SK-N-SH (cell line): ENCODE results near the gene GTPBP3. TPM values are rescaled to one million over a fixed set of nuclear protein-coding genes. Genes with fewer than 3 reads are reported as not detected.

Source experiments
- CTCF ChIA-PET: fragments of 300-600, 350-600 bp; formaldehyde crosslinking; extraction: SDS; loops from one replicate; lab custom pipeline; 2021; lab: Yijun Ruan, JAX
- POLR2A ChIA-PET: fragments of 350-600 bp; sonication (Branson Sonifier 250); formaldehyde crosslinking; extraction: SDS; loops from one replicate; lab custom pipeline; 2020; ENCODE audit warnings: antibody characterized with exemption, inconsistent platforms; lab: Yijun Ruan, JAX
- DNase-seq: peaks from one replicate; pipeline ENCODE4 v3.0.0; 2012
- H2AFZ ChIP-seq: fragments of 200-600 bp; sonication (generic); 2 replicates; pipeline ENCODE4 v1.8.1; 2016; ENCODE audit warnings: antibody characterized with exemption, mild to moderate bottlenecking, low read depth
- H3F3A ChIP-seq: fragments of 200-600 bp; sonication (generic); replicated peaks from 2 replicates; pipeline ENCODE3; 2016; ENCODE audit warnings: antibody characterized with exemption, mild to moderate bottlenecking; ENCODE audit not compliant: insufficient read depth
- H3K27ac ChIP-seq, 2 experiments: fragments of 200-500 bp in 1 of 2; fragments of 200-600 bp in 1 of 2; sonication (Bioruptor generic) in 1 of 2; sonication (generic), shearing (Covaris generic) in 1 of 2; 2 replicates each; pipeline versions ENCODE4 v1.5.1 to v1.6.1; 2014 to 2016; ENCODE audit warnings: low read depth in 2 of 2, inconsistent platforms in 1 of 2, low read length in 1 of 2, mild to moderate bottlenecking in 1 of 2, mixed read lengths in 1 of 2
- H3K27me3 ChIP-seq: fragments of 200-600 bp; sonication (generic), shearing (Covaris generic); 2 replicates; pipeline ENCODE4 v1.6.1; 2016; ENCODE audit warnings: mixed run types; ENCODE audit not compliant: insufficient read depth
- H3K36me3 ChIP-seq, 2 experiments: fragments of 200-500 bp in 1 of 2; fragments of 200-600 bp in 1 of 2; sonication (Bioruptor generic) in 1 of 2; sonication (generic) in 1 of 2; replicated peaks in 1 of 2; 2 replicates each; pipeline versions ENCODE3 to v1.5.1; 2014 to 2016; ENCODE audit warnings: low read length in 1 of 2, mild to moderate bottlenecking in 1 of 2; ENCODE audit not compliant: insufficient read depth in 2 of 2, control insufficient read depth in 1 of 2
- H3K4me1 ChIP-seq, 2 experiments: fragments of 200-500 bp in 1 of 2; fragments of 200-600 bp in 1 of 2; sonication (Bioruptor generic) in 1 of 2; sonication (generic), shearing (Covaris generic) in 1 of 2; 2 replicates each; pipeline versions ENCODE4 v1.5.1 to v1.6.1; 2014 to 2016; ENCODE audit warnings: low read depth in 1 of 2, low read length in 1 of 2, mixed run types in 1 of 2; ENCODE audit not compliant: insufficient read depth in 2 of 2, control insufficient read depth in 1 of 2
- H3K4me2 ChIP-seq: fragments of 200-600 bp; sonication (generic), shearing (Covaris generic); 2 replicates; pipeline ENCODE4 v1.6.1; 2017; ENCODE audit warnings: mixed run types
- H3K4me3 ChIP-seq, 2 experiments: fragments of 200-500 bp in 1 of 2; fragments of 200-600 bp in 1 of 2; sonication (Bioruptor generic) in 1 of 2; sonication (generic), shearing (Covaris generic) in 1 of 2; 2 replicates each; pipeline versions ENCODE4 v1.5.1 to v1.8.1; 2014 to 2016; ENCODE audit warnings: low read depth in 2 of 2, inconsistent platforms in 1 of 2, low read length in 1 of 2, mild to moderate bottlenecking in 1 of 2, mixed read lengths in 1 of 2, moderate library complexity in 1 of 2
- H3K79me2 ChIP-seq: fragments of 200-600 bp; sonication (generic); 2 replicates; pipeline ENCODE4 v1.8.1; 2017; ENCODE audit warnings: mild to moderate bottlenecking; ENCODE audit not compliant: insufficient read depth
- H3K9ac ChIP-seq: fragments of 200-600 bp; sonication (generic); 2 replicates; pipeline ENCODE4 v1.6.1; 2017; ENCODE audit warnings: mixed run types
- H3K9me2 ChIP-seq: fragments of 200-600 bp; sonication (generic); 2 replicates; pipeline ENCODE4 v1.6.1; 2017; ENCODE audit warnings: mixed run types
- H3K9me3 ChIP-seq: fragments of 200-600 bp; sonication (generic); 2 replicates; pipeline ENCODE4 v1.6.1; 2017; ENCODE audit warnings: mixed run types, mild to moderate bottlenecking, moderate library complexity
- H4K20me1 ChIP-seq: fragments of 200-600 bp; sonication (generic); 2 replicates; pipeline ENCODE4 v1.6.1; 2017; ENCODE audit warnings: mild to moderate bottlenecking, mixed run types; ENCODE audit not compliant: insufficient read depth
- EP300 ChIP-seq, 2 experiments: IDR thresholded peaks; 2 replicates each; pipeline versions ENCODE4 v1.4.0 to v1.6.1; 2012; ENCODE audit warnings: borderline replicate concordance in 1 of 2, low read depth in 1 of 2, low read length in 1 of 2
- EZH2phosphoT487 ChIP-seq: fragments of 200-600 bp; sonication (generic); IDR thresholded peaks from 2 replicates; pipeline ENCODE4 v1.6.1; 2017; ENCODE audit warnings: low read depth, mixed run types, mild to moderate bottlenecking, antibody characterized with exemption, moderate library complexity, borderline replicate concordance
- FOSL2 ChIP-seq: IDR thresholded peaks from 2 replicates; pipeline ENCODE4 v1.4.0; 2012; ENCODE audit warnings: low read depth, mild to moderate bottlenecking, moderate library complexity, borderline replicate concordance
- GABPA ChIP-seq: IDR thresholded peaks from 2 replicates; pipeline ENCODE4 v1.4.0; 2012; ENCODE audit warnings: low read depth, mild to moderate bottlenecking
- JUND ChIP-seq: IDR thresholded peaks from 2 replicates; pipeline ENCODE4 v1.4.0; 2012
- MXI1 ChIP-seq: IDR thresholded peaks from 2 replicates; pipeline ENCODE4 v1.6.1; 2012; ENCODE audit warnings: mild to moderate bottlenecking, low read depth, low read length, improper control_type of control experiment
- NFIC ChIP-seq: IDR thresholded peaks from 2 replicates; pipeline ENCODE4 v1.4.0; 2012; ENCODE audit warnings: borderline replicate concordance
- NRF1 ChIP-seq: IDR thresholded peaks from 2 replicates; pipeline ENCODE4 v1.6.1; 2012; ENCODE audit warnings: low read depth, mild to moderate bottlenecking, low read length
- POLR2AphosphoS5 ChIP-seq: IDR thresholded peaks from 2 replicates; pipeline ENCODE4 v1.6.1; 2012; ENCODE audit warnings: low read depth, low read length
- RAD21 ChIP-seq: IDR thresholded peaks from 2 replicates; pipeline ENCODE4 v1.6.1; 2012; ENCODE audit warnings: mild to moderate bottlenecking, low read length
- RCOR1 ChIP-seq: fragments of 150-350 bp; IDR thresholded peaks from 2 replicates; pipeline ENCODE4 v1.6.1; 2017; ENCODE audit warnings: antibody characterized with exemption, low read length
- RFX5 ChIP-seq: IDR thresholded peaks from 2 replicates; pipeline ENCODE4 v1.6.1; 2012; ENCODE audit warnings: mild to moderate bottlenecking, improper control_type of control experiment, low read length
- RXRA ChIP-seq: IDR thresholded peaks from 2 replicates; pipeline ENCODE4 v1.4.0; 2012; ENCODE audit warnings: low read depth, mild to moderate bottlenecking, borderline replicate concordance
- SIN3A ChIP-seq: IDR thresholded peaks from 2 replicates; pipeline ENCODE4 v1.6.1; 2012; ENCODE audit warnings: low read depth, mild to moderate bottlenecking, low read length, moderate library complexity, borderline replicate concordance
- SMC3 ChIP-seq: IDR thresholded peaks from 2 replicates; pipeline ENCODE4 v1.6.1; 2012; ENCODE audit warnings: low read depth, low read length, improper control_type of control experiment
- TAF1 ChIP-seq: IDR thresholded peaks from 2 replicates; pipeline ENCODE4 v1.6.1; 2012; ENCODE audit warnings: low read depth, mild to moderate bottlenecking, low read length, moderate library complexity, borderline replicate concordance
- TCF12 ChIP-seq: IDR thresholded peaks from 2 replicates; pipeline ENCODE4 v1.4.0; 2012
- TEAD4 ChIP-seq: IDR thresholded peaks from 2 replicates; pipeline ENCODE4 v1.4.0; 2012; ENCODE audit warnings: mild to moderate bottlenecking, borderline replicate concordance; ENCODE audit not compliant: insufficient read depth
- WGBS: methylation state at CpG from one replicate; pipeline ENCODE4 v1.1.6; 2017; ENCODE audit warnings: low lambda C conversion rate; 5-methylcytosine and 5-hydroxymethylcytosine counted together
- polyA plus RNA-seq, 3 experiments: library from polyadenylated mRNA; depleted of rRNA; stranded (reverse); fragments of >200 nt; gene quantifications; 2 replicates each; pipeline ENCODE4 v1.2.3, GENCODE V29; 2012
- TF ChIP-seq, protein P1 (sequence below): IDR thresholded peaks from 2 replicates; pipeline ENCODE4 v1.4.0; 2012; ENCODE audit warnings: low read depth, borderline replicate concordance
- TF ChIP-seq, protein P2 (sequence below): IDR thresholded peaks from 2 replicates; pipeline ENCODE4; 2012
- TF ChIP-seq, protein P3 (sequence below): fragments of 150-350 bp; IDR thresholded peaks from 2 replicates; pipeline ENCODE4 v1.6.1; 2016; ENCODE audit warnings: mild to moderate bottlenecking, low read depth, low read length
- TF ChIP-seq, protein P4 (sequence below): IDR thresholded peaks from 2 replicates; pipeline ENCODE4 v1.4.0; 2012; ENCODE audit warnings: low read depth, borderline replicate concordance
- TF ChIP-seq, protein P5 (sequence below): fragments of 200-600 bp; sonication (generic); IDR thresholded peaks from 2 replicates; pipeline ENCODE4 v1.6.1; 2017; ENCODE audit warnings: antibody characterized with exemption, mild to moderate bottlenecking, moderate library complexity
- TF ChIP-seq, protein P6 (sequence below): fragments of 150-350 bp; IDR thresholded peaks from 2 replicates; pipeline ENCODE4 v1.6.1; 2017; ENCODE audit warnings: antibody characterized with exemption, low read length, low read depth, borderline replicate concordance

GTPBP3 gene
- polyA plus RNA-seq, 1 of the 3 experiments (the other 2 are of a cell fraction) = 21.6 TPM

DNA sequence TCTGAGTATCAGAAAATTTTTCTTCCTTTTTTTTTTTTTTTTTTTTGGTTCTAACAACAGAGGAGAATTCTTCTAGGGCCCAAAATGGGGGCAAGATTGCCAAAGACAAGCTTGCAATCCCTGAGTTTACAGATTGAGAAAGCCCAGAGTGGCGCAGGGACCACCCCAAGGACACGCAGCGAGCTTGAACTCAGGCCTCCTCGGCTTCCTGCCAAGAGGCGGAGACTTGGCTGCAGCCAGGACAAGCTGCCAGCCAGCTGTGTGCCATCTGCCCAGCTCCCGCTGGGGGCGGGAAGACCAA lies 32.2 kb upstream of the GTPBP3 start:
- Histone ChIP-seq H3K79me2 (peaks cover 29% of the 10 kb centered on the region), H3K4me3 (peak overlapping the region in 1 of 2 experiments; percentile 73; a peak in 1 of 4 replicates), H3K9ac (no peak overlapping the region), H3F3A (peaks cover 18% of the 10 kb centered on the region), H4K20me1 (no peaks in the 10 kb centered on the region), H3K9me3 (no peaks in the 10 kb centered on the region), H2AFZ (no peak overlapping the region), H3K9me2 (no peaks in the 10 kb centered on the region), H3K36me3 (no peaks in the 10 kb centered on the region), H3K4me1 (peaks cover 12 to 32% of the 10 kb centered on the region in 2 experiments; a peak in 3 of 4 replicates), H3K27ac (peak overlapping the region; percentile 12 to 84; a peak in 3 of 4 replicates), H3K27me3 (no peaks in the 10 kb centered on the region), H3K4me2 (peak overlapping the region; percentile 92)
- WGBS = 0% methylated on average over 1 of the region's 7 CpGs
- CTCF ChIA-PET = interaction anchor here (0.7 to 2.1 kb wide), 11 partner anchors 12 to 253 kb away, joined by 3 to 20 read pairs (median 3); no protein-coding TSS in a partner anchor
- no peak for DNase-seq
- POLR2A ChIA-PET = interaction anchor here (0.8 to 1.6 kb wide), 4 partner anchors 12 to 90 kb away, joined by 3 to 7 read pairs (median 5); partner anchors contain the start of gene USE1
- TF ChIP-seq SMC3 (no peak), RCOR1 (peak; percentile 85; the same call in 1 of the 2 replicates), SIN3A (peak; percentile 98), MXI1 (no peak), NFIC (peak; percentile 98), GABPA (no peak), POLR2AphosphoS5 (no peak), RFX5 (no peak), NRF1 (no peak), FOSL2 (no peak), TCF12 (peak; percentile 97), EP300 (IDR thresholded peaks at IDR 0.05; ENCODE audit: borderline replicate concordance in 1 of 2, low read depth in 1 of 2, low read length in 1 of 2) (no peak), TEAD4 (no peak), RXRA (peak; percentile 19; the same call in 1 of the 2 replicates), JUND (no peak; the same call in 1 of the 2 replicates), TAF1 (no peak), RAD21 (no peak), EZH2phosphoT487 (no peak)
- TF ChIP-seq, protein P1, sequence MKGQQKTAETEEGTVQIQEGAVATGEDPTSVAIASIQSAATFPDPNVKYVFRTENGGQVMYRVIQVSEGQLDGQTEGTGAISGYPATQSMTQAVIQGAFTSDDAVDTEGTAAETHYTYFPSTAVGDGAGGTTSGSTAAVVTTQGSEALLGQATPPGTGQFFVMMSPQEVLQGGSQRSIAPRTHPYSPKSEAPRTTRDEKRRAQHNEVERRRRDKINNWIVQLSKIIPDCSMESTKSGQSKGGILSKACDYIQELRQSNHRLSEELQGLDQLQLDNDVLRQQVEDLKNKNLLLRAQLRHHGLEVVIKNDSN = no peak
- TF ChIP-seq, protein P2, sequence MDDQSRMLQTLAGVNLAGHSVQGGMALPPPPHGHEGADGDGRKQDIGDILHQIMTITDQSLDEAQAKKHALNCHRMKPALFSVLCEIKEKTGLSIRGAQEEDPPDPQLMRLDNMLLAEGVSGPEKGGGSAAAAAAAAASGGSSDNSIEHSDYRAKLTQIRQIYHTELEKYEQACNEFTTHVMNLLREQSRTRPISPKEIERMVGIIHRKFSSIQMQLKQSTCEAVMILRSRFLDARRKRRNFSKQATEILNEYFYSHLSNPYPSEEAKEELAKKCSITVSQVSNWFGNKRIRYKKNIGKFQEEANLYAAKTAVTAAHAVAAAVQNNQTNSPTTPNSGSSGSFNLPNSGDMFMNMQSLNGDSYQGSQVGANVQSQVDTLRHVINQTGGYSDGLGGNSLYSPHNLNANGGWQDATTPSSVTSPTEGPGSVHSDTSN = no peak; the same call in 1 of the 2 replicates
- TF ChIP-seq, protein P3, sequence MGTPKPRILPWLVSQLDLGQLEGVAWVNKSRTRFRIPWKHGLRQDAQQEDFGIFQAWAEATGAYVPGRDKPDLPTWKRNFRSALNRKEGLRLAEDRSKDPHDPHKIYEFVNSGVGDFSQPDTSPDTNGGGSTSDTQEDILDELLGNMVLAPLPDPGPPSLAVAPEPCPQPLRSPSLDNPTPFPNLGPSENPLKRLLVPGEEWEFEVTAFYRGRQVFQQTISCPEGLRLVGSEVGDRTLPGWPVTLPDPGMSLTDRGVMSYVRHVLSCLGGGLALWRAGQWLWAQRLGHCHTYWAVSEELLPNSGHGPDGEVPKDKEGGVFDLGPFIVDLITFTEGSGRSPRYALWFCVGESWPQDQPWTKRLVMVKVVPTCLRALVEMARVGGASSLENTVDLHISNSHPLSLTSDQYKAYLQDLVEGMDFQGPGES = peak; percentile 2; the same call in 1 of the 2 replicates
- TF ChIP-seq, protein P4, sequence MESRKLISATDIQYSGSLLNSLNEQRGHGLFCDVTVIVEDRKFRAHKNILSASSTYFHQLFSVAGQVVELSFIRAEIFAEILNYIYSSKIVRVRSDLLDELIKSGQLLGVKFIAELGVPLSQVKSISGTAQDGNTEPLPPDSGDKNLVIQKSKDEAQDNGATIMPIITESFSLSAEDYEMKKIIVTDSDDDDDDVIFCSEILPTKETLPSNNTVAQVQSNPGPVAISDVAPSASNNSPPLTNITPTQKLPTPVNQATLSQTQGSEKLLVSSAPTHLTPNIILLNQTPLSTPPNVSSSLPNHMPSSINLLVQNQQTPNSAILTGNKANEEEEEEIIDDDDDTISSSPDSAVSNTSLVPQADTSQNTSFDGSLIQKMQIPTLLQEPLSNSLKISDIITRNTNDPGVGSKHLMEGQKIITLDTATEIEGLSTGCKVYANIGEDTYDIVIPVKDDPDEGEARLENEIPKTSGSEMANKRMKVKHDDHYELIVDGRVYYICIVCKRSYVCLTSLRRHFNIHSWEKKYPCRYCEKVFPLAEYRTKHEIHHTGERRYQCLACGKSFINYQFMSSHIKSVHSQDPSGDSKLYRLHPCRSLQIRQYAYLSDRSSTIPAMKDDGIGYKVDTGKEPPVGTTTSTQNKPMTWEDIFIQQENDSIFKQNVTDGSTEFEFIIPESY = no peak
- TF ChIP-seq, protein P5, sequence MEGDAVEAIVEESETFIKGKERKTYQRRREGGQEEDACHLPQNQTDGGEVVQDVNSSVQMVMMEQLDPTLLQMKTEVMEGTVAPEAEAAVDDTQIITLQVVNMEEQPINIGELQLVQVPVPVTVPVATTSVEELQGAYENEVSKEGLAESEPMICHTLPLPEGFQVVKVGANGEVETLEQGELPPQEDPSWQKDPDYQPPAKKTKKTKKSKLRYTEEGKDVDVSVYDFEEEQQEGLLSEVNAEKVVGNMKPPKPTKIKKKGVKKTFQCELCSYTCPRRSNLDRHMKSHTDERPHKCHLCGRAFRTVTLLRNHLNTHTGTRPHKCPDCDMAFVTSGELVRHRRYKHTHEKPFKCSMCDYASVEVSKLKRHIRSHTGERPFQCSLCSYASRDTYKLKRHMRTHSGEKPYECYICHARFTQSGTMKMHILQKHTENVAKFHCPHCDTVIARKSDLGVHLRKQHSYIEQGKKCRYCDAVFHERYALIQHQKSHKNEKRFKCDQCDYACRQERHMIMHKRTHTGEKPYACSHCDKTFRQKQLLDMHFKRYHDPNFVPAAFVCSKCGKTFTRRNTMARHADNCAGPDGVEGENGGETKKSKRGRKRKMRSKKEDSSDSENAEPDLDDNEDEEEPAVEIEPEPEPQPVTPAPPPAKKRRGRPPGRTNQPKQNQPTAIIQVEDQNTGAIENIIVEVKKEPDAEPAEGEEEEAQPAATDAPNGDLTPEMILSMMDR = no peak
- TF ChIP-seq, protein P6, sequence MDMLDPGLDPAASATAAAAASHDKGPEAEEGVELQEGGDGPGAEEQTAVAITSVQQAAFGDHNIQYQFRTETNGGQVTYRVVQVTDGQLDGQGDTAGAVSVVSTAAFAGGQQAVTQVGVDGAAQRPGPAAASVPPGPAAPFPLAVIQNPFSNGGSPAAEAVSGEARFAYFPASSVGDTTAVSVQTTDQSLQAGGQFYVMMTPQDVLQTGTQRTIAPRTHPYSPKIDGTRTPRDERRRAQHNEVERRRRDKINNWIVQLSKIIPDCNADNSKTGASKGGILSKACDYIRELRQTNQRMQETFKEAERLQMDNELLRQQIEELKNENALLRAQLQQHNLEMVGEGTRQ = no peak
